PFSK-1 (cell line): Measurements from ENCODE around the gene CADM2.

ENCODE experiments used
- POLR2AphosphoS5 ChIP-seq: IDR thresholded peaks from 2 replicates; pipeline ENCODE4 v1.6.1; 2012; ENCODE audit warnings: low read depth, mild to moderate bottlenecking, control low read depth, low read length, moderate library complexity
- REST ChIP-seq, 2 experiments: IDR thresholded peaks; 2 replicates each; pipeline versions ENCODE4 v1.6.1 to v1.8.0; 2011 to 2012; ENCODE audit warnings: low read depth in 2 of 2, low read length in 2 of 2, control low read depth in 1 of 2, inconsistent platforms in 1 of 2, mild to moderate bottlenecking in 1 of 2, moderate library complexity in 1 of 2; ENCODE audit not compliant: insufficient read depth in 1 of 2
- SIN3A ChIP-seq: IDR thresholded peaks from 2 replicates; pipeline ENCODE4 v1.6.1; 2012; ENCODE audit warnings: mild to moderate bottlenecking, low read length, moderate library complexity, borderline replicate concordance; ENCODE audit not compliant: insufficient read depth

GRCh38 chr3:85142626-85143025 is 183.8 kb downstream of the CADM2 start:
- no peak for TF ChIP-seq REST (IDR thresholded peaks at IDR 0.05; ENCODE audit: insufficient read depth in 1 of 2, low read depth in 2 of 2, low read length in 2 of 2)
- no peak for TF ChIP-seq SIN3A
- no peak for TF ChIP-seq POLR2AphosphoS5
